Mesendoderm (in vitro differentiated cells): ENCODE measurements around the gene CACNA2D2.

Experiments used
- DNase-seq: peaks from one replicate; pipeline ENCODE4 v3.0.0; 2013
- H2AK5ac ChIP-seq: 2 replicates; pipeline ENCODE4 v1.6.1; 2013; ENCODE audit warnings: low read length, inconsistent platforms
- H2BK120ac ChIP-seq: 2 replicates; pipeline ENCODE4 v1.6.1; 2013; ENCODE audit warnings: low read depth, mild to moderate bottlenecking, low read length, moderate library complexity, mixed read lengths
- H2BK15ac ChIP-seq: replicated peaks from 2 replicates; pipeline ENCODE4 v1.6.1; 2013; ENCODE audit warnings: low read depth, mild to moderate bottlenecking, moderate library complexity
- H2BK5ac ChIP-seq: 2 replicates; pipeline ENCODE4 v1.6.1; 2013; ENCODE audit warnings: low read length, inconsistent platforms
- H3K18ac ChIP-seq: 2 replicates; pipeline ENCODE4 v1.6.1; 2013; ENCODE audit warnings: mild to moderate bottlenecking, low read length, mixed read lengths
- H3K23ac ChIP-seq: one replicate; pipeline ENCODE4 v1.6.1; 2013; ENCODE audit warnings: low read length
- H3K27ac ChIP-seq: 2 replicates; pipeline ENCODE4 v1.5.1; 2013; ENCODE audit warnings: low read depth, mild to moderate bottlenecking, inconsistent platforms, low read length, moderate library complexity
- H3K27me3 ChIP-seq: 2 replicates; pipeline ENCODE4 v1.6.1; 2013; ENCODE audit warnings: low read length, control low read depth, mild to moderate bottlenecking, inconsistent platforms; ENCODE audit not compliant: insufficient read depth, poor library complexity
- H3K36me3 ChIP-seq: 2 replicates; pipeline ENCODE4 v1.6.1; 2013; ENCODE audit warnings: low read length, inconsistent platforms; ENCODE audit not compliant: control insufficient read depth, insufficient read depth
- H3K4ac ChIP-seq: one replicate; pipeline ENCODE4 v1.6.1; 2013; ENCODE audit warnings: low read depth, mild to moderate bottlenecking, low read length, moderate library complexity
- H3K4me1 ChIP-seq: 2 replicates; pipeline ENCODE4 v1.6.1; 2013; ENCODE audit warnings: low read depth, low read length, inconsistent platforms; ENCODE audit not compliant: control insufficient read depth
- H3K4me2 ChIP-seq: 2 replicates; pipeline ENCODE4 v1.6.1; 2013; ENCODE audit warnings: low read length
- H3K4me3 ChIP-seq: 2 replicates; pipeline ENCODE4 v1.5.1; 2013; ENCODE audit warnings: mild to moderate bottlenecking, low read length
- H3K56ac ChIP-seq: one replicate; pipeline ENCODE4 v1.6.1; 2013; ENCODE audit warnings: low read length
- H3K79me1 ChIP-seq: 2 replicates; pipeline ENCODE4 v1.6.1; 2013; ENCODE audit warnings: low read length, inconsistent platforms
- H3K79me2 ChIP-seq: 2 replicates; pipeline ENCODE4 v1.6.1; 2013; ENCODE audit warnings: mild to moderate bottlenecking, low read length; ENCODE audit not compliant: control insufficient read depth, insufficient read depth
- H3K9ac ChIP-seq: 2 replicates; pipeline ENCODE4 v1.6.1; 2013; ENCODE audit warnings: low read length, inconsistent platforms
- H4K5ac ChIP-seq: one replicate; pipeline ENCODE4 v1.6.1; 2013; ENCODE audit warnings: low read length
- H4K8ac ChIP-seq: one replicate; pipeline ENCODE4 v1.6.1; 2013; ENCODE audit warnings: low read depth, mild to moderate bottlenecking, control low read depth, low read length, moderate library complexity
- WGBS: extraction: QIAGEN DNeasy Blood & Tissue Kit; methylation state at CpG from one replicate; pipeline ENCODE4 v1.1.7; 2013; ENCODE audit warnings: low lambda C conversion rate, missing lambda C conversion rate; ENCODE audit not compliant: insufficient coverage; ENCODE audit errors: extremely low coverage; 5-methylcytosine and 5-hydroxymethylcytosine counted together

CACNA2D2 gene

GRCh38 chr3:50502225-50502583 lies 1.2 kb downstream of the CACNA2D2 start:
- Histone ChIP-seq H4K5ac (no peak overlapping the region), H3K4me2 (peak overlapping the region; percentile 57)

DNA sequence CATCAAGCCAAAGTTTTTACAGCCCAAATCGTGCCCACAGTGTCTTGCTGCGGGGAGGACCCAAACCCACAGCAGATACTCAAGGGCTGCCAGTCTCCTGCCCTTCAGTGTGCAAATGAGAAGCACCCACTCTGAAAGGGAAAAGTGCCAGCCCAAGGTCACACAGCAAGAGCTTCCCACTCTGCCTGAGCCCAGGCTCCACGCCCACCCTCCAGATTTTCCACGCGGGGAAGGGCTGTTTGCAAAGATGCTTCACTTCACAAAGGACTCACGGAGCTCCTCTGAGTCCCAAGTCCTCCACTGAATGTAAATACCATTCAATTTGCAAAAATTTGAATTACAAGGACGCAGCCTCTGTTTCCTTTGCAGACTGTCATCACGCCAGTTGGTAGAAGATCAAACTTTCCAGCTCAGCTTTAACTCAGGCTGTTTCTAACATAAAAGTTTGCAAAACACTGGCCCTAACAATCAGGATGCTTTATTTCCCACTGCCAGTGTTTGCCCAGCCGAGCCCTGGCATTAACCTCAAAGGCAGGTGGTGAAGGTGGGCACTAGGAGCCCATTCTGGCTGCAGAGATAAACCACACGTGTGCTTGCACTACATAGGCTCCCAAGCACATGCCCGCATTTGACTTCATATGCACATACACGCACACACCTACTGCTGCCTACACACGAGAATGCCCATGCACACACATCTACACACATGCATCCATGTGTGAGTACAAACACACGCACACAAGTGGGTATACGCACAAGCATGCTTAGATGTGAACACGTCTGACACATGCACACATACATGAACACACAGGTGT lies 7.6 kb downstream of the CACNA2D2 start:
- DNase-seq, result no peak
- Histone ChIP-seq H4K8ac (no peak overlapping the region), H3K4me2 (no peak overlapping the region), H3K79me1 (peaks cover 3% of the 10 kb centered on the region), H4K5ac (no peak overlapping the region), H3K9ac (peak overlapping the region; percentile 13), H3K18ac (no peak overlapping the region), H3K4me3 (no peak overlapping the region), H3K4me1 (peaks cover 22% of the 10 kb centered on the region), H3K27ac (no peak overlapping the region), H2BK15ac (no peak overlapping the region), H3K4ac (no peak overlapping the region), H3K56ac (peak overlapping the region; percentile 30), H3K23ac (peak overlapping the region; percentile 50), H3K36me3 (no peaks in the 10 kb centered on the region), H3K79me2 (no peaks in the 10 kb centered on the region), H2AK5ac (no peak overlapping the region), H3K27me3 (no peaks in the 10 kb centered on the region), H2BK120ac (no peak overlapping the region), H2BK5ac (no peak overlapping the region)
- no CpG with 5 or more reads among the region's 16 CpGs for WGBS

More at GRCh38 chr3:50502225-50502583, 1.2 kb downstream of the CACNA2D2 start:
- no peaks in the 10 kb centered on the region for H3K27me3 ChIP-seq
- no peak overlapping the region for H2BK15ac ChIP-seq
- no peak overlapping the region for H3K23ac ChIP-seq
- no peak overlapping the region for H3K27ac ChIP-seq
- H3K4me3 ChIP-seq, result no peak overlapping the region
- H3K18ac ChIP-seq, result no peak overlapping the region
- no peaks in the 10 kb centered on the region for H3K79me2 ChIP-seq
- no peaks in the 10 kb centered on the region for H3K36me3 ChIP-seq
- H3K9ac ChIP-seq, result peak overlapping the region; percentile 83
- H3K79me1 ChIP-seq, result no peaks in the 10 kb centered on the region
- H3K4me1 ChIP-seq, result peaks cover 6% of the 10 kb centered on the region
- H2AK5ac ChIP-seq, result no peak overlapping the region
- H2BK5ac ChIP-seq, result no peak overlapping the region
- peak overlapping the region; percentile 91 for H3K56ac ChIP-seq
- no peak overlapping the region for H3K4ac ChIP-seq
- no peak overlapping the region for H2BK120ac ChIP-seq
- H4K8ac ChIP-seq, result no peak overlapping the region
- DNase-seq, result no peak
- no CpG with 5 or more reads among the region's 7 CpGs for WGBS

- Histone ChIP-seq H4K5ac (no peak overlapping the region), H3K4me1 (peaks cover 22% of the 10 kb centered on the region), H3K4me2 (no peak overlapping the region), H3K9ac (no peak overlapping the region), H3K27me3 (no peaks in the 10 kb centered on the region), H3K18ac (no peak overlapping the region), H3K56ac (no peak overlapping the region), H3K79me2 (no peaks in the 10 kb centered on the region), H3K4ac (no peak overlapping the region), H3K79me1 (peaks cover 3% of the 10 kb centered on the region), H3K36me3 (no peaks in the 10 kb centered on the region), H2BK15ac (no peak overlapping the region), H3K27ac (no peak overlapping the region), H4K8ac (no peak overlapping the region), H3K23ac (no peak overlapping the region), H2BK120ac (no peak overlapping the region), H2AK5ac (no peak overlapping the region), H2BK5ac (no peak overlapping the region), H3K4me3 (no peak overlapping the region)
- WGBS, result no CpG with 5 or more reads among the region's 8 CpGs
- no peak for DNase-seq
Observed at GRCh38 chr3:50494126-50494525, 9.3 kb downstream of the CACNA2D2 start.

DNA sequence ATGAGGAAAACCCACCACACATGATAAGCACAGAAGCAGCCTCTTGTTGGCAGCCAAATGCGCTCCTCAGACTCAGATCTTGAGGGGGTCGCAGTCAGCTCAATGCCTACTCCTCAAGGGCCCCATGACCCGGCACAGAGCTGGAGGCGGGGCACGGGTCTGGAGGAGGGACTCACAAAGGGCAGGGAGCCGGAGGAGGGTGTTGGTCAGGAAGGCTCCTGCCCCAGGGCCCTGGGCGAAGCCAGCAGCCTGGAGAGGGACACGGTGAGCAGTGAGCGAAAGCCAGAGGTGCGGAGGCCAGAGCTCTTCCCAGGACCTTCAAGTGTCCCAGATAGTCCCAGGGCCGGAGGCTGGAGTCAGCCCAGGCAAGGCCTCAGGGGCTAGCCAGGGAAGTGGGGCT lies 9.8 kb downstream of the CACNA2D2 start:
- no peak for DNase-seq
- no peak overlapping the region for H3K56ac ChIP-seq
- no peaks in the 10 kb centered on the region for H3K36me3 ChIP-seq
- H4K5ac ChIP-seq, result no peak overlapping the region
- H3K4ac ChIP-seq, result no peak overlapping the region
- H3K23ac ChIP-seq, result no peak overlapping the region
- H3K27me3 ChIP-seq, result no peaks in the 10 kb centered on the region
- no peak overlapping the region for H2BK120ac ChIP-seq
- H2BK5ac ChIP-seq, result no peak overlapping the region
- no peak overlapping the region for H3K4me3 ChIP-seq
- H3K18ac ChIP-seq, result no peak overlapping the region
- H3K9ac ChIP-seq, result no peak overlapping the region
- no peak overlapping the region for H3K4me2 ChIP-seq
- WGBS, result no CpG with 5 or more reads among the region's 11 CpGs
- H3K4me1 ChIP-seq, result peaks cover 22% of the 10 kb centered on the region
- H4K8ac ChIP-seq, result no peak overlapping the region
- H3K79me1 ChIP-seq, result peaks cover 3% of the 10 kb centered on the region
- H3K27ac ChIP-seq, result no peak overlapping the region
- no peak overlapping the region for H2BK15ac ChIP-seq
- no peaks in the 10 kb centered on the region for H3K79me2 ChIP-seq
- no peak overlapping the region for H2AK5ac ChIP-seq

DNA sequence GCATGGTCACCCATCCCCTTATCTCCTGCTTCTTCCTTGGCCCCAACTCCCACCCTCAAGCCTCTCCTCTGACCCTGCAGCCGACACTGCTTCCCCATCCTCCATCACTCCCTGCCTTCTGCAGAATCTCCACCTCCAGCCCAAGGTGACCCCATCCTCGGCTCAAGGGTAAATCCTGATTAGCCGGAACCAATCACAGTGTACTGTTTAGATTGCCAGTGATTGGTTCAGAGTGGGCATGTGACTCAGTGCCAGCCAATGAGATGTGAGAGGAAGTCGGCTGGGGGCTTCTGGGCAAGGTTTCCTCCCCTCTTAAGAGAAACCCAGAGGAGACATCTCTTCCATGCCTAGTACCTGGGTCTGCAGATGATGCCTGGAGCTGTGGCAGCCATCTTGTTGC lies 10.3 kb downstream of the CACNA2D2 start:
- Histone ChIP-seq H3K27me3 (no peaks in the 10 kb centered on the region), H2AK5ac (no peak overlapping the region), H3K4ac (no peak overlapping the region), H3K23ac (no peak overlapping the region), H3K36me3 (no peaks in the 10 kb centered on the region), H3K4me1 (peaks cover 18% of the 10 kb centered on the region), H4K5ac (no peak overlapping the region), H3K79me2 (no peaks in the 10 kb centered on the region), H3K9ac (no peak overlapping the region), H3K4me2 (no peak overlapping the region), H2BK15ac (no peak overlapping the region), H2BK120ac (no peak overlapping the region), H3K18ac (no peak overlapping the region), H4K8ac (no peak overlapping the region), H3K79me1 (peaks cover 3% of the 10 kb centered on the region), H3K56ac (no peak overlapping the region), H3K27ac (no peak overlapping the region), H2BK5ac (no peak overlapping the region), H3K4me3 (no peak overlapping the region)
- WGBS, result no CpG with 5 or more reads among the region's 4 CpGs
- DNase-seq, result no peak

DNA sequence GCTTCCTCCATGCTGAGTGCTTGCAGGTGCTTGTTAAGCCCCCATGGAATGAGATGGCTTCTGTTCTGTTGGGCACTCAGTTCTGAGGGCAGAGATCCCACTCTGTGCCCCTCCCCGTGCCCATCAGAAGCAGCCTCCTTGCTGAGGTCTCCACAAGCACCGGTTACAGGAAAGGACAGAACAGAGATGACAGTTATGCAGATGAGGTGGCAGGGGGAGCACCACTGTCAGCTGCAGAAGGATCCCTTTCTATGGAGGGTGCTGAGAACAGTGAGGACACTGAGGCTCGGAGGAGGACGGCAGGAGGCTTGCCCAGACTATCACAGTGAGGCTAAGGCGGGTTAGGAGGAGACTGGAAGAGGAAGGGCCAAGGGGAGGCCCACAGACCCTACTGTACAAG lies 12.4 kb downstream of the CACNA2D2 start:
- H3K4me2 ChIP-seq, result no peak overlapping the region
- no peak overlapping the region for H2AK5ac ChIP-seq
- no peak overlapping the region for H3K27ac ChIP-seq
- H3K4ac ChIP-seq, result no peak overlapping the region
- H2BK5ac ChIP-seq, result no peak overlapping the region
- H3K79me1 ChIP-seq, result peaks cover under 1% of the 10 kb centered on the region
- no peak overlapping the region for H3K9ac ChIP-seq
- no peak overlapping the region for H4K8ac ChIP-seq
- H3K4me3 ChIP-seq, result no peak overlapping the region
- H3K36me3 ChIP-seq, result no peaks in the 10 kb centered on the region
- no peak overlapping the region for H2BK15ac ChIP-seq
- H3K27me3 ChIP-seq, result no peaks in the 10 kb centered on the region
- peaks cover 6% of the 10 kb centered on the region for H3K4me1 ChIP-seq
- H2BK120ac ChIP-seq, result no peak overlapping the region
- H3K56ac ChIP-seq, result no peak overlapping the region
- H3K18ac ChIP-seq, result no peak overlapping the region
- H3K79me2 ChIP-seq, result no peaks in the 10 kb centered on the region
- no peak for DNase-seq
- H4K5ac ChIP-seq, result no peak overlapping the region
- peak overlapping the region; percentile 29 for H3K23ac ChIP-seq
- no CpG with 5 or more reads among the region's 5 CpGs for WGBS
